Activated T-cell treated with anti-CD3 and anti-CD28 coated beads for 24 hours (primary cell): ENCODE data around the gene SNORC.
A peak's percentile ranks its signal among the peaks of the same experiment; 100 is the strongest.
"Not testable (repeated sequence)": the region's sequence is repeated elsewhere in the genome, so short reads cannot be mapped to it uniquely, and the experiment has no call there.

ENCODE experiments used
- DNase-seq: peaks from one replicate; pipeline ENCODE4 v3.0.0-alpha.2; 2020; ENCODE audit warnings: low read depth

SNORC gene

DNA sequence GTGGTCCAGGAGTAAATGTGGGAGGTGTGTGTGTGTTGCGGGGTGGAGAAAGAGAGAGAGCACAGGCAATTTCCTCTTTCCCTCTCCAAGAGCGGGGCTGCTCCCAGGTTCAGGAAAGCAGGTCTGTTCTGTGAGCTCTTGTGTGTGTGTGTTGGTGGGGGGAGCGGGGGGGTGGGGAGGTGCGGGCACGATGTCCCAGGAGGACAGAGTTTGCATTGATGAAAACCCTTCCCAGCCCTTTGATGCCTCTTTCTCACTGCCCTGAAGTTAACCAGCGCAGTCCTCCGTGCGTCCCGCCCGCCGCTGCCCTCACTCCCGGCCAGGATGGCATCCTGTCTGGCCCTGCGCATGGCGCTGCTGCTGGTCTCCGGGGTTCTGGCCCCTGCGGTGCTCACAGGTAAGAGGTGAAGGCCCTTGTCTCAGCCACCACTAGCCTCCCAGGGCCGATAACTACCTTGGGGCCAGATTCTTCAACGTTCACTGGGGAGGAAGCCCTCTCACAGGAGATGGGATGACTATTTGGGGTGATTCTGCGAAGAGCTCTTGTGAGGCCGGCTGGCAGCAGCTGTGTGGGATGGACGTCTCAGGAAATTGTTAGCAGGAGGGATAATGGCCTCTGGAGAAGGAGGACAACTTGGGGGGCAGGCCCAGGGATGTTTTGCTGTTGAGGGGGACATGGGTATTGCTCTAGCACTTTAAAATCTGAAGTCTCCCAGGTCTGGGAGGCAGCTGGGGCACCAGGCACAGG lies at the start of gene SNORC:
TSS of gene SNORC (plus strand) at position 247 of the 748 bp plus-strand sequence. CDS start at position 325, 78 bp downstream.
- no peak for DNase-seq

GRCh38 chr2:232829988-232830387 lies 40.1 kb upstream of the SNORC start:
- no peak for DNase-seq

DNA sequence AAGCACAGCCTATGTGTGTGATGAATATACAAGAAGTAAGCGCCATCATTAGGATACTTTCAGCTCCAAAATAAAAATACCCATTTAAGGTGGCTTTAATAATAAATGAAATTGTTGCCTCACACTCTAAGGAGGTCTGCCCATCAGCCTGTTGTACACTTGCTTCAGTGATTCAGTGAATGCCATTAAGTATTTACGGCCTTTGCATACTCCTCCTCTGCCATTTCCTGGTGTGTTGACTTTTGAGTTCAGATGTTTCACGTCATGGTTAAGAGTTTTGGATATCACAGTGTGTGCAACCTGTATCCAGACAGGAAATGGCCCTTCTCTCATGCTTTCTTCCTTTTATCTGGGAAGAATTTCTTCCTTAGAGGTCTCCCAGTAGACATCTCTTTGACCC lies 38.6 kb upstream of the SNORC start:
- no peak for DNase-seq

DNA sequence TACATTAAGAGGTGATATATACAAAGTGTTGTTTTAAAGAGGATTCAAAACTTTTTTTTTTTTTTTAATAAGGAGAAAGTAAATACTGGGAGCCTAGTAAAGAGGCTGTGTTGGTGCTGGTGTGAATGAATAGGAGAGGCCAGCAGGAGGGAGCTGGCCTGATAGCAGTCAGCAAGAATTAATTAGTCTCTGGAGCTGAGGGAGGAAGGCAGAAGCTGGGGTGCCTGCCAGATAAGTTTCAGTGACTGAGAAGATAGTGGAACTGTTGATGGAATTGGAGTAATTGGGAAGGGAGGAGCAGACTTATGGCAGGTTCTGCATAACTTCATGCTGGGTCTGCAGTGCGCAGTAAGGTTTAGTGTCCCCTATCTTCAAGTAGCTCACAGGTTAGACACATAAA lies 36.2 kb upstream of the SNORC start:
- DNase-seq, result no peak

DNA sequence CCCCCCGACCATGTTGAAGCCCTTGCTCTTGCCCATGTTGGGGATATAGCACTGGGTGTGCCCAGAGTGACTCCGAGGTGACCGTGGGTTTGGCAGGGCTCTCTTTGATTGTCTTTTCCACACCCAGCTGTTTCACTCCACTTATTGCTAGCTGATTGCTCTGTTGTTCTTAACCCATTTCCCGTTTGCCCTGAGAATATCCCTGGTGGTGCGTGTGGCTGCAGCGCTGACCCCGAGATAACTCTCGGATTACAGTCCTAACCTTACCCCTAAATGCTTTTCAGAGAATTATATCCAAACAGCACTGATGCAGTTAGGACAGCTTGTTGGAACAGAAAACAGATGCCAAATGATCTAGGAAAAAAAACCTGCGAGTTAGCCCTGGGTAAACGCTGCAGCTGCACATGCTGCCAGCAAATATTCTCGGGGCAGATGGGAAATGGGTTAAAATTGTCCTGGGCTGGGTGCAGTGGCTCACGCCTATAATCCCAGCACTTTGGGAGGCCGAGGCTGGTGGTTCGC lies 34.3 kb upstream of the SNORC start:
- DNase-seq, result no peak

DNA sequence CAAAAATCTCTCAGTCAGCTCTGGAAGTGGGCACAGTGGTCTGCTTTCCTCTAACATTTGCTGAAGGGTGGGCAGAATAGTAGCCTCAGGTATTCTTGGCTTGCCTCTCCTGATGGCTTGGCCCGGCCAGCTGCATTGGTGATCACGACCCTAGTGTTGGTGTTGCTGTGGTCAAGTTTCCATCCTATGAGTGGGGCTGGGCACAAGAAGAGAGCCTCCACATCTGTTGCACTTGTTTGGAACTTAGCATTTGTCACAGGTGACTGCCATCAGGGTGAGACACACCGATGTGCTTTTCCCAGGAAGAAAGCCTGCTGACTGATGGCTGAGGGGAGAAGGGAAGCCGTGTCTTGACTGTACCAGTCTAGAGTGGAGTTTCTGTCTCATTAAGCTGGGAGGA lies 33.1 kb upstream of the SNORC start:
- DNase-seq, result no peak

DNA sequence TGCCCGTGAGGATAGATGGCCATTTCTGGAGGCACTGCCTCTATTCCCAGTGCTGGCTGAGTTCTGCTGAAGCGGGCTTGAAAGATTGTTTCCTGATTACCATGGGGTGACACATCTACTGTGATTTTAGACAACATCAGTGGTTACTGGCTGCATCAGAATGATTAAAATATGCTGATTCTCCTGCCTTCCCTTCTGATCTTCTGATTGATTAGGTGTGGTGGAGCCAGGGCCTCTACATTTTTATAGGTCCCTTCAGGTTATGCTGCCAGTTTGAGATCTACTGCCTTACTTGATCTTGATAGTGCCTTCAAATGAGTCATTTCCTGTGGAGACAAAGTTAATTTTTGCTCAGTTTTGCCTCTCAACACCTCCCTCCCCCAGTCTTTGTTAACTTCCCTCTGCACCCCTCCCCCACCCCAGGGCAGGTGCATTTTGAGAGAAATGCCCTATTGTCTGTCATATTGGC lies 31.6 kb upstream of the SNORC start:
- DNase-seq, result peak; percentile 46

DNA sequence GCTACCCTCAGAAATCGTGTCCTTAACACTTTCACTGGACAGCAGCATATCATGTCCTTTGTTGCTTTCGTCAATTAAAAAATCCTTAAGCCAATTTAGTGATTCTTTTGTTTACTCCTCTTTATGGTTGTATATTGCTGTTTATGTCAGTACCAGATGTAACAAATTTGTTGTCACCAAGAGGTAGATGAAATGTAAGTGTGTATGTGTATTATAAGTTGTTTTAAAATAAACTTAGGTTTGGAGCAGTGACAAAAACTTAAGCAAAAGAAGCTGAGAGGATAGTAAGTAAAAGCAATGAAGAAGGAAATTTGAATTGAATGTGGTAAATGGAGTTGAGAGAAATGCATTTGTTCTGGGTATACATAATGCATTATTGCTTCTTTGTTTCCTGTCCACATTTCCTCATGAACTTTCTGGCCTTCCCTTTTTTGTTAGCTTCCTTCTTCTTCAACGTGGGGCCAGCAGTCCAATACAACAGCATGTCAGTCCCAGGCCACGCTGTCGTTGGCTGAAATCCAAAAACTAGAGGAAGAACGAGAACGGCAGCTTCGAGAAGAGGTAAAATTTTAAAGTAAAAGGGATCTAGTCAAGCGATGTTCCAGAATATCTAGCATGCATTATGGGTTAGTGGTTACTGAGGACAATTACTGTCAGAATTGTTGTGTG lies 30.5 kb upstream of the SNORC start:
- DNase-seq, result no peak

DNA sequence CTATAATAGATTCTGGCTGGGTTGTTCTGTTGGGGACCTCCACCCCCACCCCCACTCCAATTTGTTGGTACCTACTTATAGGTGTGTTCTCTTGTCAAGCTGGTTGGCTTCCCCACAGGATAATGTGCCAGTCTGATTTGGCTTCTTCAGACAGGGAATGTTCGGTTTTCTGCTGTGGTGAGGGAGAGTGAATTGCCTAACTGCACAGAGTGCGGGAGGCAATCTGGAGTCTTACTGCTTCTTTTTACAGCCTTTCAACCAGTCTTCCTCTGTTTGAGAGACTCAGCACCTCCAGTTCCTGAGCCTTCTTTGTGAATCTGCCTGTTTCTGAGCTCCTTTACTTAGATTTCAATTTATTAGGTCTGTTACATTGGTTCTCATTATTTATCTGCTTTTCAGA lies 27.4 kb upstream of the SNORC start:
- DNase-seq, result no peak

DNA sequence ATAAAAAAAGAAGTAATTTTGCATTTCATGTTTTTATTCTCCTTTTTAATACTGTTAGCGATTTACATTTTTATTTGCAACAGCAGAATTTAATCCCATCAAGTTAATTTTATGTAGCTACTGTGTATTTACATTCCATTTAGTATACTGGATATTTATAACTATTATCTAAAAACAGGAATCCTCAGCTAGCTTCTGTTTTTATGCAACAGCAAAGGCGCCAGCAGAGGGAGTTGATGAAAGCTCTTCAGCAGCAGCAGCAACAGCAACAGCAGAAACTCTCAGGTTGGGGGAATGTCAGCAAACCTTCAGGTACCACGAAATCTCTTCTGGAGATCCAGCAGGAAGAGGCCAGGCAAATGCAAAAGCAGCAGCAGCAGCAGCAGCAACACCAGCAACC lies 26.2 kb upstream of the SNORC start:
- DNase-seq, result no peak

GRCh38 chr2:232846055-232846454 lies 24.0 kb upstream of the SNORC start:
- no peak for DNase-seq

GRCh38 chr2:232850039-232850438 lies 20.0 kb upstream of the SNORC start:
- no peak for DNase-seq

DNA sequence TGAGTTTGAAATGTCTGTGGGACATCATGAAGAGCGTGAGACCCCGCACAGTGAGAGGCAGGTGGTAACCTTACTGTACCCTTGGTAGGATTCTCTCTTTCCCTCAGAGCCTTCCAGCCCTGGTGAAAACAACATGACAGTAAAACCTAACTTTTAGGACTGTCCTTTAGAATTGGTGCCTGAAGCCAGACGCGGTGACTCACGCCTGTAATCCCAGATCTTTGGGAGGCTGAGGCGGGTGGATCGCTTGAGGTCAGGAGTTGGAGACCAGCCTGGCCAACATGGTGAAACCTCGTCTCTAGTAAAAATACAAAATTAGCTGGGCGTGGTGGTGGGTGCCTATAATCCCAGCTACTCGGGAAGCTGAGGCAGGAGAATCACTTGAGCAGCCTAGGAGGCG lies 18.0 kb upstream of the SNORC start:
- DNase-seq, result not testable (repeated sequence)

GRCh38 chr2:232852676-232853075 lies 17.4 kb upstream of the SNORC start:
- no peak for DNase-seq

DNA sequence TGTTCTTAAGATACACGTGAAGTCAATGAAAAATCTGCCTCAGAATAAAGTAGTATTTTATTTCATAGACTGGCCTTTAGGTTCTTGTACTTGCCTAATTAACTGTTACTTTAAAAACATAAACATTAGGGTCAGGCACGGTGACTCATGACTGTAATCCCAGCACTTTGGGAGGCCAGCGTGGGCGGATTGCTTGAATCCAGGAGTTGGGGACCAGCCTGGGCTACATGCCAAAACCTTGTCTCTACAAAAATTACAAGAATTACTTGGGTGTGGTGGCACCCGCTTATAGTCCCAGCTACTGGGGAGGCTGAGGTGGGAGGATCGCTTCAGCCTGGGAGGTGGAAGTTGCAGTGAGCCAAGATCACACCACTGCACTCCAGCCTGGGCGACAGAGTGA lies 16.0 kb upstream of the SNORC start:
- no peak for DNase-seq

GRCh38 chr2:232857158-232857563 lies 12.9 kb upstream of the SNORC start:
- no peak for DNase-seq

DNA sequence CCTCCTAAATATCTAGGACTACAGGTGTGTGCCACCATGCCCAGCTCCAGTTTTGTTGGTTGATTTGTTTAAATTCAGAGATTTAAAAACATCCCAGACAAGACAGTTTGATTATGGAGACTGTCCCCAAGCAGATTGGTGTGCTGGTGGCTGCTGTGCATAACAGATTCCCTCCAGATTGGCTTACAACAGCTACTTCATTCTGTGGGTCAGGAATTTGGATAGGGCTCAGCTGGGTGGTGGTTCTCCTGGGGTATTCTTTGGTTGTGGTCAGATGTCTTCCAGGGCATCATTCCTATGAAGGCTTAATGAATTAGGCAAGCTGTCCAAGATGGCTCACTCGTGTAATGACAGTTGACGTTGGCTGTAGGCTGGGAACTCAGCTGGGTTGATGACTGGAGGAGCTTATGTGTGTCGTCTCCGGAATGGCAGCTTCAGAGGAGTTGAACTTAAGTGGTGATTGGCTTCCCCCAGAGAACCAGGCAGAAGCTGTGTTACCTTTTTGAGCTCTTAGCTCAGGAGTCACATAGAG lies 10.6 kb upstream of the SNORC start:
- no peak for DNase-seq

DNA sequence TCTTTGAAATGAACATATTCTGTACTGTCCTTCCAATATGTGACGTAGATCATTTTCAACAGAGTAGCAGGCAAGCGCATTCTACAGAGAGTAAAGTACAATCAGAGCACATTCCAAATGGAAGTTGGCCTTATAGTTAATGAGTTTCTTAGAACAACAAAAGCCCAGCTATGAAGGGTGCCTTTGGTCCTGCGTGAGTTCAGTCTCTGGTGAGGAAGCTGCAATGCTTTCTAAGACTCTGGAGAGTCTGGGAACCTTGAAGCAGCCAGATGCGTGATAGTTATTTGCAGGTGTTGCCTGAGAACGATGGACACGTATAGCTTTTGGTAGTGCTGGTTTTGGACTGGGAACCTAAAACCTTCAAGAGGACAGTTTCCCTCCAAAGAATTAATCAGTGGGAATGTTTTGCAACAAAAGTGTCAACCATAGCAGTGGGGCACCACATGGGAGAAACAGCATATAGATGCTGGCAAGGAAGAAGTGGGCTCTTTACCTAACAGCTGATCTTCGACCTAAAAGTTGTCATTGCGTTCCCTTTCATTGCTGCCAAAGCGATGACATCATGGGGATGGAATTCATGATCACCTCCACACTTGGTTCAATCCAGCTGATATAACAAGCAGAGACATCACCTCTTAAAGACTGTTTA lies 9.3 kb upstream of the SNORC start:
- no peak for DNase-seq

DNA sequence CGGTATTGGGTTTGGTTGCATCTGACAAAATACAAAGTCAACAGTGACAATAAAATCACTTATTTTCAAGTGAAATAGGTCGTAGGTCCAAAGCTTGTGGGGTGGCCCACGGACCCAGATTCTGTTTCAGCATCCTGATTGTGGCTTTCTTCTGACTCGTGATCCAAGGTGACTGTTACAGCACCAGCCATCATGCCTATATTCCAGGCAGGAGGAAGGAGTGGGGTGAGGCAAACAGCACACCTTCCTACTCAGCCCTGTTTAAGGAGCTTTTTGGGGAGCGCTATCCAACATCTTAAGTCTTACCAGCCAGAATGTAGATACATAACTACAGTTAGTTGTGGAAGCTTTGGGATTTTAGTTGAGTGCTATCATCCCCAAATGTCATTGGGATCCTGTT lies 8.7 kb upstream of the SNORC start:
- no peak for DNase-seq

GRCh38 chr2:232863996-232864395 lies 6.1 kb upstream of the SNORC start:
- no peak for DNase-seq

DNA sequence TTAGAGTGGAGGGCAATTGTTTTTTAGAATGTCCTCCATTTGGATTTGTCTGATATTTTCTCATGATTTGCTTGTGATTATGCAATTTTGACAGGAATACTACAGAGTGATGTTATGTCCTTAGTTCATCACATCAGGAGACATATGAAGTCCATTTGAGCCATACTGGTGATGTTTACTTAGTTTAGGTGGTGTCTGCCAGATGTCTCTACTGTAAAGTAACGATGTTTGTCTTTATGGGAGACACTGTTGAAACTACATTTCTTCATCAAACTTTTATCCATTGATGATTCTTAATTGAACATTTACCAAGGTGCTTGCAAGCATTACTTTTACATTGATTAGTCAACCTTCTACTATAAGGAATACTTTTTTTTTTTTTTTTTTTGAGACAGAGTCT lies 4.9 kb upstream of the SNORC start:
- no peak for DNase-seq

GRCh38 chr2:232866104-232866503 lies 4.0 kb upstream of the SNORC start:
- DNase-seq, result no peak
